ENCODE measurements around the gene GRM1. TPM values are rescaled to one million over a fixed set of nuclear protein-coding genes. Genes with fewer than 3 reads are reported as not detected.

Gene GRM1
- total RNA-seq, 1 donor from 2014 or later = not detected

DNA sequence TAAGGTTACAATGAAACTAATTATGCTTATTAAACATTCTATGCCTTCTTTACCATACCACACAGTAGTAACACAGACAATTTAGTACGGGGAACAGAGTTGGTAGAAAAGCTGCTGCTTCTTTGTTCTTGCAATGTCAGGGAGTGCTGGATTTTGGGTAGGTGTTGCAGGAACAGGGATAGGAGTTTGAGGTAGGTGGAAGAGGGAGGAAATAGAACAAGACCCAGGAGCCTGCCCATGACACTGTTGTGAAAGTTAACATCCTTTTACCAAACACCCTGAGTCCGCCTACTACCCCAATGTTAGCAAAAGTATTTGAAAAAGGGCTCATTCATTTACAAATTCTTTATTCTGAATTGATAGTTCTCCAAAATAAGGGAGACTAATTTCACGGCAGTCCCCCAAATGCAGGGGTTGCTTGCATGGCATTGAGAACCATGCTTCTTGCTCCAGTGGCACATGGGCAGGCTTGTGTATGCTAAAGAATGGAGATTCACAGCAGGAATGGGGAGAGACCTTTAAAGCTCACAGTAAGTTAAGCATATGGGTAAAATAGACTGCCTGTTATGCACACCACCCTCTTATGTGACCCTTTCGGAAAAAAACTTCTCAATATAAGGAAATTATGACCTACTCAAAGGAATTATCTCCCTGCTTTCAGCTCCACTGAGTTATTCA lies 181.7 kb downstream of the GRM1 start:
- Mint-ChIP-seq H3K4me3 (ENCODE audit: unreplicated experiment) (no peak overlapping the region), H3K27me3 (ENCODE audit: unreplicated experiment) (peaks cover 10% of the 10 kb centered on the region), H3K27ac (ENCODE audit: unreplicated experiment) (no peak overlapping the region), H3K9me3 (ENCODE audit: unreplicated experiment) (no peaks in the 10 kb centered on the region), H3K36me3 (ENCODE audit: unreplicated experiment) (no peaks in the 10 kb centered on the region), H3K4me1 (ENCODE audit: unreplicated experiment) (no peaks in the 10 kb centered on the region)
- TF ChIP-seq CTCF (IDR thresholded peaks at IDR 0.05) = no peak
- DNase-seq (ENCODE audit: extremely low spot score, unreplicated experiment) = no peak

GRCh38 chr6:146211646-146212045 lies 182.8 kb downstream of the GRM1 start:
- DNase-seq (ENCODE audit: extremely low spot score, unreplicated experiment) = no peak
- Mint-ChIP-seq H3K36me3 (ENCODE audit: unreplicated experiment) (no peaks in the 10 kb centered on the region), H3K27me3 (ENCODE audit: unreplicated experiment) (peaks cover 10% of the 10 kb centered on the region), H3K4me1 (ENCODE audit: unreplicated experiment) (no peaks in the 10 kb centered on the region), H3K4me3 (ENCODE audit: unreplicated experiment) (no peak overlapping the region), H3K27ac (ENCODE audit: unreplicated experiment) (no peak overlapping the region), H3K9me3 (ENCODE audit: unreplicated experiment) (no peaks in the 10 kb centered on the region)
- TF ChIP-seq CTCF (IDR thresholded peaks at IDR 0.05) = no peak

GRCh38 chr6:146212781-146213180 lies 183.9 kb downstream of the GRM1 start:
- Mint-ChIP-seq H3K4me3 (ENCODE audit: unreplicated experiment) (no peak overlapping the region), H3K9me3 (ENCODE audit: unreplicated experiment) (no peaks in the 10 kb centered on the region), H3K4me1 (ENCODE audit: unreplicated experiment) (no peaks in the 10 kb centered on the region), H3K36me3 (ENCODE audit: unreplicated experiment) (no peaks in the 10 kb centered on the region), H3K27me3 (ENCODE audit: unreplicated experiment) (peaks cover 9% of the 10 kb centered on the region), H3K27ac (ENCODE audit: unreplicated experiment) (no peak overlapping the region)
- no peak for TF ChIP-seq CTCF (IDR thresholded peaks at IDR 0.05)
- no peak for DNase-seq (ENCODE audit: extremely low spot score, unreplicated experiment)

DNA sequence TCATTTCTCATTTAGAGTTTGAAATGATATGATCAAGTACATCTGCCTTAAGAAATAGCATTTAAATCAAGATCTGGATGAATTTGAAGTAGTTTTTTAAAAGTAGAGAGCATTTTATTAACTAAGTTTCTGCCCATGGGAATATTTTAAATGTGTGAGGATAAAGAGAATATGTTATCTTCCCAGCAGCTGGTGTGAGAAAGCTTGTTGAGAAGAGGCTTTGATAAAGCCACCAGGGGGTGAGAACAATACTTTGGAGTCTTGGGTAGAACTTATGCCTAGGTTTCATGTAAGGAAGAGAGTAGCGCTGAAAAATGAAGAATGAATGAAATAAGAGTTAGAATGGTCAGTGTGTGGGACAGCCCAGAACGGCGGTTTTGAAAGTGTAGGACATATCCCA lies 190.2 kb downstream of the GRM1 start:
- Mint-ChIP-seq H3K36me3 (ENCODE audit: unreplicated experiment) (no peaks in the 10 kb centered on the region), H3K9me3 (ENCODE audit: unreplicated experiment) (no peaks in the 10 kb centered on the region), H3K4me3 (ENCODE audit: unreplicated experiment) (no peak overlapping the region), H3K27ac (ENCODE audit: unreplicated experiment) (no peak overlapping the region), H3K27me3 (ENCODE audit: unreplicated experiment) (peaks cover 2% of the 10 kb centered on the region), H3K4me1 (ENCODE audit: unreplicated experiment) (no peaks in the 10 kb centered on the region)
- no peak for TF ChIP-seq CTCF (IDR thresholded peaks at IDR 0.05)
- DNase-seq (ENCODE audit: extremely low spot score, unreplicated experiment) = no peak

- DNase-seq (ENCODE audit: extremely low spot score, unreplicated experiment) = no peak
- Mint-ChIP-seq H3K36me3 (ENCODE audit: unreplicated experiment) (no peaks in the 10 kb centered on the region), H3K4me1 (ENCODE audit: unreplicated experiment) (no peaks in the 10 kb centered on the region), H3K27me3 (ENCODE audit: unreplicated experiment) (peaks cover 7% of the 10 kb centered on the region), H3K27ac (ENCODE audit: unreplicated experiment) (no peak overlapping the region), H3K9me3 (ENCODE audit: unreplicated experiment) (no peaks in the 10 kb centered on the region), H3K4me3 (ENCODE audit: unreplicated experiment) (no peak overlapping the region)
- TF ChIP-seq CTCF (IDR thresholded peaks at IDR 0.05) = no peak
These were observed 195.6 kb downstream of the GRM1 start for GRCh38 chr6:146224449-146224848.
